GOT3 (cell line): Measurements from ENCODE around the gene ADGRL1.
"Not testable (repeated sequence)": the region's sequence is repeated elsewhere in the genome, so short reads cannot be mapped to it uniquely, and the experiment has no call there.

Experiments
- DNase-seq: peaks from one replicate; lab custom pipeline; 2025; ENCODE audit warnings: mixed read lengths; lab: John Stamatoyannopoulos, UW

Gene ADGRL1

DNA sequence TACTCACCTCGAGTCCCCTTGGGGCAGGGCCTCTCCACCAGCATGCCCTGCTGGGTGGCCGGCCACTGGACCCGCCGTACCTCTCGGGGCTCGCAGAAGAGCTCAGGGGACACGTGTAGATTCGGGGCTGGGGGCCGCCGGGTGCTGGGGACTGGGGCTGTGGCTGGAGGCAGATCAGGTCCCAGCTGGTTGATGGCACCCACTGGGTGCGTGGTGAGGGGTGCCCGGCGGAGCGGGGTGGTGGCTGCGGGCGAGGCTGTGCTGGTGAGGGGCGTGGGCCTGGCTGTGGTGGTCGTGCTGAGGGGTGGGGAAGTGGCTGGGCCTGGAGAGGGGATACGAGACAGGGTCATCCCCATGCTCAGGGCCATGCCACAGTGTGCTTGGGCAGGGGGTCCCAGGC is 44.7 kb downstream of the ADGRL1 start:
- DNase-seq, result no peak

DNA sequence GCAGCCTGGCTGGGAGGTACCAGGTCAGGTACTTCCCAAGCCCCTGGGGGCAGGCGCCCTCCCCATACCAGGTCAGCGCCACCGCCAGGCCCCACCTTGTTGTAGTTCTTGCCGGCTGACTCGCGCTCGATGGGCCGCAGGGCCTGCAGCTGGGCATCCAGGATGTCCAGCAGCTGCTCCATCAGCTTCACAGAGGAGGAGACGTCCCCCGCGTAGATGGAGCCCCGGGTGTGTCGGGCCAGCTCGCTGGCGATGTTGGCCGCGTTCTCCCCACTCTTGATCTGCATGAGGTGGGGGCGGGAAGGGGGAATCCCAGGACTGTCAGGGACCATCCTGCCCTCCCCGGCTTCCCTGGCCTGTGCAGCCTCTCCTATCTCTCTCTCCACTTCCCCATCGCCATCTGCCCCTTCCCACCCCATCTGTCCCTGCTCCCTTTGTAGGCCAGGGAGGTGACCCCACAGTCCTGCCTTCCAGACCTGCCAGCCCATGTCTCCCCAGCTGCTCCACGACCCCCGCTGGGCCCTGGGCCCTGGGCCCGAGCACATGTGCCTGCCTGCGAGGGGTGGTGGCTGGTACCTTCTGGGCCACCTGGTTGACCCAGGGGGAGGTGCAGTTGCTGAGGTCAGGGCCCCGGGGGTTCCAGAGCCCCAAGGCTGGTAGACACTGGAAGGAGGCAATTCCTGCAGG is 45.8 kb downstream of the ADGRL1 start:
- DNase-seq, result no peak

DNA sequence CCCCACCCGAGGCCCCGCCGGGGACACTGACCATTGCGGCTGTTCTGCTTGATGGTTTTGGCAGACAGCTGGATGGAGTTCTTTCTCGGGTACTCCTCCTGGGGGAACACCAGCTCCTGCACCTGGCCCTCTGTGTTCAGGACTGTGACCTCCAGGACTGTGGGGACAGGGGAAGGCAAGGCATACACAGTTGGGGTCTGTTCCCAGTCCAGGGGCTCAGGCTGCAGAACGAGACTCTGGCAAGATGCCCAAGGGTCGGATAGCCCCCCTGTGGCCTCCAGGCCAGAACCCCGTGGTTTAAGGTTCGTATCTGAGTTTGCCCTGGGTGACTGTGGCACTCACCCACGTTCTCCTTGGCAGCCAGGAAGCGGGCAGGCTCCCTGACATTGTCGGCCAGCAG is 46.9 kb downstream of the ADGRL1 start:
- DNase-seq, result no peak

DNA sequence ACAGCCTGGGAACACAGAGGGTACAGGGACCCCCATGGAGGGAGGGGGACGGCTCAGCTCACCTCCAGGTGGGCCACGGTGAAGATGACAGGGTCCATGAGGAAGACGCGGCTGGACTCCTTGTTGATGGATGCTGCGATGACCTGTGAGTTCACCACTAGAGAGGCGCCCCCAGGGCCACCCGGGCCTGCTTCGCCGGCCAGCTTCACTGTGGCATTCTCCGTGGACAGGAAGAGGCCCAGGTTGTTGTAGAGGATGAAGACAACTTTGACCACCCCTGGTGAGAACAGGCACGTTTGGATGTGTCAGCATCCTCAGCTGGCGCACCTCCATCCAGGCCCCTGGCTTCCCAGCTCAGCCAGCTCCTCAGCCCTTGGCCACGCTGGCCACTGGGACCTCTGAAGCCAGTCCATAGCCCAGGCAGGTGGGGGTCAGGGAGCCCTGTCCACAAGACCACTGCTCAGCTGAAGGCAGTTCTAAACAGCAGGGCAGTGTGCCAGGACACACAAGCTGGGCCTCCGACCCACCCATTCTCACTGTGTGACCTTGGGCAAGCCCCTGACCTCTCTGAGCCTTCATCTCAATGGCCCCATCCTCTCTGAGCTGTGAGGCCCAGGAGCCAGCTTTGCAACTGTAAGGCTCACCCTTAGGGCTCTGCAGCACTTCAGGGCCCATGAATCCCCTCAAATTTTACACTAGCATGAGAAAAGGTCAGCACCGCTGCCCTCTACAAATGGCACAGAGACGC is 47.5 kb downstream of the ADGRL1 start:
- no peak for DNase-seq

DNA sequence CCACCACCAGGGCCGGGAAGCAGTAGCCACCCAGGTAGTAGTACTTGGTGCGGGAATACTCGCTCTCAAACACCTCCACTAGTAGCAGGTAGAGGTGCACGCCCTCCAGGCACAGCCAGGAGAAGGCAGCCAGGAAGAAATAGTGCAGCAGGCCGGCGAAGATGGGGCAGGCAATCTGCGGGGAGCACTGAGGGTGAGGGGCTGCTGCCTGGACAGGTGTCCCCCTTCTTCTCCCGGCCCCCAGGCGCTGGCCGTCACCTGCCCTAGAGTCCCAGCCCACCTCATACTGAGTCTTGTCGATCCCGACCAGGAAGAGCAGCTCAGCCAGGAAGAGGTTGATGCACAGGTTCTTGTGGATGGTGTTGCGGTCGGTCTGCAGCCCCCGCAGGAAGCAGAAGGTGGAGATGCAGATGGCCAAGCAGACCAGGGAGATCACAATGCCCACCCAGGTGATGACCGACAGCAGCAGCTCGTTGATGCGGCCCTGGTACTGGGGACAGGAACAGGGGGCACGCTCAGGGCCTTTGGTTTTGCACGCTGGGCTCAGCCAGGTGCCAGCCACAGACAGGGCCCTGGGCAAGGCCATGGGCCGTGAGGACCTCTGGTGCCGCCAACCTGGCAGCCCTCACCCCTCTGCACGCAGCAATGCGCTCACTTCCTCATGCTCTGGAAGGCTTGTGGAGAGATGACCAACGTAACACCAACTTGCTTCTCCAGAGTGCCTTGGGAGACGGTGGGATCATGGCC is 48.8 kb downstream of the ADGRL1 start:
- DNase-seq, result no peak

DNA sequence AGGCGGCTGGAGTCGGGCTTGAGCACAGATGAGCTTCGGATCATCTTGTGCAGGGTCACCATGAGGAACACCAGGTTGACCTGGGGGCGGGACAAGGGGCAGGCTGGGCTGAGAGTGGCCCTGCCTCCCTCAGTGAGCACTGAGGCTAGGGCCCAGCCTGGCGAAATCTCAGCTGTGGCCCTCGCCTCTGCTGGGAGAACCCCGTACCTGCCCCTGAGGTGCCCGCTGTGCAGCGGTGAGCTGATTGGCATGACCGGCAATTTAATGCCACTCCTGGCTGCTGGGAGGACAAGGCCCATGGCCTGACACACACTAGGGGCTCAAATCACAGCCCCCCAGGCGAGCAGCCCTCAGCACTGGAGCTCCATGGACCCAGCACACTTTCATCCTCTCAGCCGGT is 49.8 kb downstream of the ADGRL1 start:
- no peak for DNase-seq

DNA sequence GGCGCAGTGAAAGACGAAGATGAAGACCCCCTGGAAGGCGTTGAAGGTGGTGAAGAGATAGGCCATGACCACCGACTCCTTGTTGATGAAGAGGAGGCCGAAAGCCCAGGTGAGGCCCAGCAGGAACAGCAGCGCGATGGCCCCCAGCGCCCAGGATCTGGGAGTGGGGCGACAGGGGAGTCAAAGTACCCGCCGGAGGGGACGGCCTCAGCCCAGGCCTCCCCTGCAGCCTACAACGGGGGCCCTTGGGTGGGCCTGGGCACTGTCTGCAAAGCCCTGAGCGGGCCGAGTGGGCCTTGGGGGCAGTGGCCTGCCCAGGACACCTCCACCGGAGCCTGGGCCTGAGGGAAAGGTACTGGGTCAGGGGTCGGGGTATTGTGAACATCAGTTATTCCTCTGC is 50.6 kb downstream of the ADGRL1 start:
- DNase-seq, result no peak

DNA sequence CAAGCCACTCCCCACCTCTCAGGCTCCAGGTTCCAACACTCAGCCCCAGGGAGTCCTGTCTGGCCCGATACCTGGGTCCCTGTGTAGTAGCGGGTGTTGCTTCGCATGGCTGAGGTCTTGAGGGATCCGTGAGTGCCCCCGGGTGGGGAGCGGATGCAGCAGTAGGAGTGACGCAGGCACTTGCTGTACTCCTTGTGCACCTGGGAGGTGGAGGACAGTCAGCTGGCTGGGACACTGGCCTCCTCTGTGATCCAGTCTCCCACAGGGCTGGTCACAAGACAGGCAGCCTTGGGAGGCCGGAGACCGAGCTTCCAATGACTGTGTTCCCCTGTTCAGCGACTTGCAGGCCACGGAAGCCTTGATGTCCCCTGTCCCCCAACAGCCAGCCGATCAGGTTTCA is 53.3 kb downstream of the ADGRL1 start:
- DNase-seq, result no peak

DNA sequence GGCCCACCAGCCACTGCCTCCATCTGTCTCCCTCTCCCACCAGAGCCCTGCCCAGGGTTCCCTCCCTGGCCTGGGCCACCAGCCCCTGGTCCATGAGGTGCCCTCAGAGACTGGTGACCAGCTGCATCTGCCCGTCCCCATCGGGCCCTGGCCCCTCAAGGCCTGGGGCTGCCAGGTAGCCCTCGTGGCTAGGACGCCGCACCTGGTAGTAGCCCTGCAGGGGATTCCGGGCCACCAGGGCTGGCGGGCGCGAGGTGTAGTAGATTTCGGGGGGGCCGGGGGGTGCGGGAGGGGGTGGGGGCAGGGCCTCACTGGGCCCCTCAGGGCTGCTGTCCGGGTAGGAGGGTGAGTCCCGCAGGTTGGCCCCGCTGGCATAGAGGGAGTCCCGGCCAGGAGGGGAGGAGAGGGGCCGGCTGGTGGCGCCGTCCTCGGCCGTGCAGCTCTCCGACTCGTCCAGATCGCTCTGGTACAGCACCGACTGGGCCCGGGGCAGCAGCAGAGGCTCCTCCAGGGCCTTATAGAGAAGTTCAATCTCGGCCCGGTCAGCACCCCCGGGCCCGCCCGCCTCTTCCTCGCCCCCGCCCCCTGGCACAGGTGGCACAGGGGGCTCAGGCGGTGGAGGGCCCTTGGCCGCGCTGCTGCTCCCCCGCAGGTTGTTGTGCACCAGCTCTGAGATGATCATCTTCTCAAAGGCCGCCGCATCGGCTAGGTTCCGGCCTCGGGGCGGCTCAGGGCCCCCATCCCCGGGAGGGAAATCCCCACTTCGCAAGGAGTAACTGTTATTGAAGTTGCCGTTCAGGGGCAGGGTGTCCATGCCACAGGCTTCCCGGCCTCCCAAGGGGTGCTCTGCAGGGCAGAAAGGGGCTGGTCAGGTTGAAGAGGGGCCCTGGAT is 55.0 kb downstream of the ADGRL1 start:
- DNase-seq, result no peak

DNA sequence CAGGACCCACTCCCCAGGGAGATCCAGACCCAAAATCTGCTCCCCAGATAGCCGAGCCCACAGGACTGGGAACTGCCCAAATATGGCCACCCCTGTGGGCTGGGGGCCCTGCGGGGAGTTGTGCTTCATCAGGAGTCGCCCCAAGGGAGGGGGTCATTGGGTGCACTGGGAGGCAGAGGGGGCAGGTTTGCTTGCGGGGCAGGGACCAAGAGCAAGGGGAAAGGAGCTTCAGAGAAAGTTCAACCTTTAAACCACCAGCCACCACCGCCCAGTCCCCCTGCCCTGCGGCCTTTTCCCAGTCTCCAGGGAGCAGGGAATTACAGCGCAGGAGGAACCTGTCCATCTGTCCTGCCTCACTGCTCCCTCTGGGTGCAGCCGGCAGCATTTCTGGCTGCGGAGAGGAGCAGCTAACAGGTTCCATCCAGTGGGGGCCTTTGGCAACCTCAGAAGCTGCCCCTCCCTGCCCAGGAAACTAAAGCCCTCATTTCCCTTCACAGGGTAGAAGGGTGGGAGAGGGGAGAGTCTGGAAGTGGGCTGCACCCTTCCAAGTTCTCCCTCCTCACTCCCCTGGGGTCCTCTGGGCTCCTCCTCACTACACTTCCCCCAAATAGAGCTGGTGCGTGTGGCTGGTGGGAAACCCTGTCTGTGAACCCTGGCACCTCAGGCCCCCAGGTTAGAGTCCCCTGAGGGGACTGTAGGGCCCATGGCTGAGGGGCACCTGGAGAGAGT is 55.8 kb downstream of the ADGRL1 start:
- no peak for DNase-seq

DNA sequence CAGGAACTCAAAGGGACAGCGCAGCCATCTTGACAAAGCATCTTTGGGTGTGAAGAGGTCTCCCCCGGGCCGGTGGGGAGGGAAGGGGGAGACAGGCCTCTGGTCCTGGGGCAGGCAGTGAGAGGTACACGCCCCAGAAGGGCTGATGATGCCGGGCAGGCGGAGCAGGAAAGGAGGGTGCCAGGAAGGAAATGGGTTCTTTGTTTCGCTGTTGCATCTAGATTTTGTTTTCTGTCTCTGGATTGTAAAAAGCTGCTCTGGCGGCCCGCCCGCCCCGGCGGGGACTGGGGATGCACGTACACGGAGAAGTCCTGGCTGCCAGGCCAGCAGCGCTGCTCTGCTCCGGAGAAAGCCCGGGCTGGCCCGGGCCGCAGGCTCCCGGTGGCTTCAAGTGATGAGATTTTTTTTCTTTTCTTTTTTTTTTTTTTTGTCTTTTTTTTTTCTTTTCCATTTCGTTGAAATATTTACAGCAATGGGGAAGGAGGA is 56.4 kb downstream of the ADGRL1 start:
- DNase-seq, result no peak

DNA sequence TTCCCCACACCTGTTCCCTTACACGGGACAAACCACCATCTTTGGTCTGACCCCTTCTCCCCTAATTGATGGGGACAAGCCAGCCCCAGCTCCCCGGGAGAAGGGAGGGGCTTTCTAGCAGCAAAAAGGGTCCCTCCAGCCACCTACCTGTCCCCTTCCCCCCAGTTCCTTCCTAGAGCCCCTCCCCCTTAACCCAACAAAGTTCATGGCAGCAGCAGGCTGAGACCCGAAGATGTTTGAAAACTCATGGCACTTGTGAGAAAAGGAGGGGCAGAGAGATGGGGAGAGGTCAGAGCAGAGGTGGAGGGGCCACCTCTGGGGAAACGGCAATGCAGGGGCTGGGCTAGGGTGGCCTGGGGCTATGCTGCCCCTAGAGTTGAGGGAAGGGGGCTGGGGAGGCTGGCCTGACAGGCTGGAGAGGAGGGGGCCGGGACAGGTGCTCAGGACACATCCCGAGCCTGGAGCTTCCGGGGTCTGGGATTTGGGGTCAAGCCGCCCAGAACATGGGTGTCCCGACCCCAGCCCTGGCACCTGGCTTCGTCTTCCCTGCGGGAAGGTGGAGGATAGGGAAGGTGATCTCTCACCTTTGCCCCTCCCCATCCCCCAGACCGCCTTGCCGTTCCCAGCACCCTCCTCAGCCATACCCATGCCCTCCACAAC is 57.1 kb downstream of the ADGRL1 start:
- no peak for DNase-seq

DNA sequence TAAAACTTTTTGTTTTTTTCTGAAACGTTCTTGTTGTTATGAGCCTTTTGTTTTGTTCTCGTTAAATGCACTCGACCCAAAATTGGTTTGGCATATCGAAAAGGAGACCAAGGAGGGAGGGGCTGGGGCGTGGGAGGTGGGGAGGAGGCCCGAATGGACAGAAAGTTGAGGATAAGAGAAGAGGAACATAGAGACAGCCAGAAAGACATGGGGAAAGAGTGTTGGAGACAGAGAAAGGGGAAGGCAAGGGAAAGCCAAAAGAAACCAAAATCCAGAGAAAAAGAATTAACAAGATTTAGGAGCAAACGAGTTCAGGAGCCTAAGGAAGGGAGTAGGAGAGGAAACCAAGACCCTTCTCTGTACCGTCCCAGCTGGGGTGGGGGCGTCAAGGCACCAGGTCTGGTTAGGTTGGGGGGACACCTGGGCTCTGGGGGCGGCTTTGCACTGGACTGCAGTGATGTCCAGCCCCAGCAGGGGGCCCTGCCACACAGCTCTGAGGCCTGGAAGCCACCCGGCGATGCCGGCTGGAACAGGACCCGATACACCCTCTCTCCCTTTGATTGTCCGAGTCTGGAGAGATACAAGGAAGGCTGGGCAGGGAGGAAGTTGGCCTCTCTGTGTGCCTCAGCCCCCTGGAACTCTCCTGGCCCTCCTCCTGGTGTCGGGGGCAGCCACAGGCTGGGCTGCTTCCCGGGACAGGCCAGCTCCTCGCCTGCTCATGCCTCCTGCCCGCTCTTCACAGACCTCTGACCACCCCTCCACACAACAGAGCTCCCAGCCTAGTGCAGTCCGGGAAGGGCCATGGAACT is 58.0 kb downstream of the ADGRL1 start:
- DNase-seq, result no peak

DNA sequence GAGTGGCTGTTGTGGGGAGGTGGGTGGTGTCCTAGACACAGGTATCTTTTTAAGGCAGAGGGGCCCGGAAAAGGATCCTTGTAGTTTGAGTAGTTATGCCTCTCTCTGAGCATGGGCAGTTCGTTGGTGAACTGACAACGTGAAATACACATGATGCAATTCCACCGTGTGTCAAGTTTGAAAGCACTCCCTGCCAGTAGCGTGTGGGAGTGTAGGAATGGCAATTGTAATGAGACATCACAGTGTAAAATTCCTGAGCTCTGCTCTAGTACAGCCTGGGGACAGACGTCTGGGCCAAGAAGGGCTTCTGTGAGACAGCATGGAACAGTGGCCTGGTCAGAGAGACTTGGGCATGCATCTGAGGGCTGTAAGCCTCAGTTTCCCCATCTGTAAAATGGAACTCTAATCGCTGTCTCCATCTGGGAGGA is 59.2 kb downstream of the ADGRL1 start:
- no peak for DNase-seq

DNA sequence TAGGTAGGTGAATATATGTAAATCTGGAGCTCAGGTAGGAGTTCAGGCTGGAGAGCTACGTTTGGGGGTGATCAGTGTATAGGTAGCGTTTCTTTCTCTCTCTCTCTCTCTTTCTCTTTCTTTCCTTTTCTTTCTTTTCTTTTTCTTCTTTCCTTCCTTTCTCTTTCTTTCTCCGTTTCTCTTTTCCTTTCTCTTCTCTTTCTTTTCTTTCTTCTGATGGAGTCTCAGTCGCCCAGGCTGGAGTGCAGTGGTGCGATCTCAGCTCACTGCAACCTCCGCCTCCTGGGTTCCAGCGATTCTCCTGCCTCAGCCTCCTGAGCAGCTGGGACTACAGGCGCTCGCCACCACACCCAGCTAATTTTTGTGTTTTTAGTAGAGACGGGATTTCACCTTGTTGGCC is 59.8 kb downstream of the ADGRL1 start:
- not testable (repeated sequence) for DNase-seq

DNA sequence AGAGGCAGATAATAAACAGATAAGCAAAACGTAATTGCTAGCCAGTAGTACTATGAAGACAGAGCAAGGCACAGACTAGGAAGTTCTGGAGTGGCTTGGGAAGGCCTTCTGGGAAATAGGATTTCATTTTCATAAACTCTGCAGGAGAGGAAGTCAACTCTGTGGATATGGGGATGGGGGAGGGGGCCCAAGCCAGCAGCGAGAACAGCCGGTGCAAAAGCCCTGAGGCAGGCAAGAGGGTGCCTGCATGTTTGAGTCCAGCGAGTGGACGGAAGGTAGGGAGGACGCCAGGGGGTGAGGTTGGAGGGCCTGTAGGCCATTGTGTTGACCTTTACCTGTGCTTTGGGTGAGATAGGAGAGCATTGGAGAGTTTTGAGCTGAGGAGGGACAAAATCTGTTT is 60.6 kb downstream of the ADGRL1 start:
- no peak for DNase-seq

DNA sequence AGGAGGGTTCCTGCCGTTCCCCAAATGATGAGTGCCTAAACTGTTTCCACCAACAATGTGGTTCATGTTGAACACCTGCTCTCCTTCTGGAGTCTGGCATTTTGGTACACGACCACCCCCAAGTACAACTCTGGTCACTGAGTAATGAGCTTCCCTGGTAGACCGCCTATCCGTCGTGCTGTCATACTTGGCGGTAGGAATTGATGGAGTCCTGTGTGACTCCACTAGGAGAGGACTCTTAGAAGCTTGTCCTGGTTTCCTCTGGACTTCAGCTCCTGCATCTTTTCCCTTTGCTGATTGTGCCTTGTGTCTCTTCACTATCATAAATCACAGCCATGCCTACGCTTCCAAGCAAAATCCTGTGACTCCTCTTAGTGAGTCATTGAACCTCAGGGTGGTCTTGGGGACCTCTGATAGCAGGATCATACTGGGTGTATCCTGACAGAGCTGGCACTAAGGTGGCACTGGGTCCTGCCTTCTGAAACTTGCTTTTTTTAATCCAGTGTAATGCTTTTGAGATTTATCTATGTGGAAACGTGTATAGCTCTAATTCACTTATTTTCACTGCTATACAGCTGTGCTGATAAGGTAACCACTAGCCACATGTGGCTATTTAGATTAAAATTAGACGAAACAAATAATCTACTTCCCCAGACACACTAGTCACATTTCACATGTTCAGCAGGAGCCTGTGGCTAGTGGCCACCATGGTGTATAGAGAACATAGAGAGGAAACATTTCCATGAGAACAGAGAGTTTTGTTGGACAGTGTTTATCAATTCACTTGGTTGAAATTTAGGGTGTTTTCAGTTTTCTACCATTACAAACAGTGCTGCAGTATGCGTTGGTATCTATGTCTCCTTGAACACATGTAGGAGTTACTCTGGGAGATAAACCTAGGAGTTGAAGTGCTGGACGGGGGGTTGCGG is 63.4 kb downstream of the ADGRL1 start:
- no peak for DNase-seq

DNA sequence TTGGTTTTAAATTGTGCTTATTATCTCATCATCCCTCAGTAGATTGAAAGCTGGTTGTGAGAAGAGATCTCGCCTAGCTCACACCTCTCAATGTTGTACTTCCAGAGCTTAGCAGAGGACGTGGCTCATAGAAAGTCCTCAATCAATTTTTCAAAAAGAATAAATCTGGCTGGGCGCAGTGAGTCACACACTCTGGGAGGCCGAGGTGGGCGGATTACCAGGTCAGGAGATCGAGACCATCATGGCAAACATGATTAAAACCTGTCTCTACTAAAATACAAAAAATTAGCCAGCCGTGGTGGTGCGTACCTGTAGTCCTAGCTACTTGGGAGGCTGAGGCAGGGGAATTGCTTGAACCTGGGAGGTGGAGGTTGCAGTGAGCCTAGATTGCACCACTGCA is 64.9 kb downstream of the ADGRL1 start:
- no peak for DNase-seq

DNA sequence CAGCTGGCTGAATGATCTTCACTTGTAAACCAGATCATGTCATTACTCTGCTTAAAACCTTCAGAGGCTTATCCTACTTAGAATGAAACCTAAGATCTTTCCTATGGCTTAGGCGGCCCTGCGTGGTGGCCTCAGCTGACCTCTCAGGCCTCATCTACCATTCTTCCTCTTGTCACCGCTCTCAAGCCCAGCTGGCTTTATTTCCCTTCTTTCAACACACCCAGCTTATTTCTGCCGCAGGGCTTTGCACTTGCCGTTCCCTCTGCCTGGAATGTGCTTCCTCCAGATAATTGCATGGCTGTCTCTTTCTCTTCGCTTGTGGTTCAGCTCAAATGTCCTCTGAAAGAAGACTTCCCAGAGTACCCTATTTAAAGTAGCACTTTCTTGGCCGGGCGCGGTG is 66.0 kb downstream of the ADGRL1 start:
- DNase-seq, result no peak
